Neural crest cell (in vitro differentiated cells): ENCODE data around the gene NR3C2. TPM values are rescaled to one million over a fixed set of nuclear protein-coding genes. Genes with fewer than 3 reads are reported as not detected.

Experiments used
- DNase-seq: peaks from one replicate; pipeline ENCODE4 v3.0.0; 2021; ENCODE audit warnings: low read depth, mixed read lengths, low spot score
- H3K27ac Mint-ChIP-seq: one replicate; pipeline ENCODE4 v1.8.0; 2021; ENCODE audit warnings: mild to moderate bottlenecking, mixed read lengths; ENCODE audit not compliant: unreplicated experiment
- H3K27me3 Mint-ChIP-seq: 2 replicates; pipeline ENCODE4 v1.8.0; 2021; ENCODE audit warnings: low read depth, mild to moderate bottlenecking, mixed read lengths
- H3K36me3 Mint-ChIP-seq: 2 replicates; pipeline ENCODE4 v1.8.0; 2021; ENCODE audit warnings: low read depth, mild to moderate bottlenecking, mixed read lengths
- H3K4me1 Mint-ChIP-seq: 2 replicates; pipeline ENCODE4 v1.8.0; 2021; ENCODE audit warnings: mixed read lengths
- H3K4me3 Mint-ChIP-seq: one replicate; pipeline ENCODE4 v1.8.0; 2021; ENCODE audit warnings: mild to moderate bottlenecking, mixed read lengths
- H3K9me3 Mint-ChIP-seq: 2 replicates; pipeline ENCODE4 v1.8.0; 2021; ENCODE audit warnings: mixed read lengths
- CTCF ChIP-seq: fragments of 200-600 bp; sonication (generic); conservative IDR thresholded peaks from 2 replicates; pipeline ENCODE4 v1.5.0; 2021; ENCODE audit warnings: antibody characterized with exemption, mild to moderate bottlenecking
- total RNA-seq: library from RNA; stranded (reverse); gene quantifications from 2 replicates; pipeline ENCODE4 v1.2.1, GENCODE V29; 2021

NR3C2 gene
- total RNA-seq, 1 donor from 2014 or later: 0.21 TPM

GRCh38 chr4:148344352-148344751 lies 97.9 kb downstream of the NR3C2 start:
- Mint-ChIP-seq H3K27ac (no peak overlapping the region), H3K4me1 (no peaks in the 10 kb centered on the region), H3K4me3 (no peak overlapping the region), H3K27me3 (no peaks in the 10 kb centered on the region), H3K36me3 (no peaks in the 10 kb centered on the region), H3K9me3 (no peaks in the 10 kb centered on the region)
- no peak for DNase-seq
- no peak for TF ChIP-seq CTCF

GRCh38 chr4:148341980-148342800 lies 100.0 kb downstream of the NR3C2 start:
- Mint-ChIP-seq H3K4me3 (no peak overlapping the region), H3K4me1 (no peaks in the 10 kb centered on the region), H3K27ac (no peak overlapping the region), H3K36me3 (no peaks in the 10 kb centered on the region), H3K9me3 (no peaks in the 10 kb centered on the region), H3K27me3 (no peaks in the 10 kb centered on the region)
- DNase-seq: no peak
- no peak for TF ChIP-seq CTCF

- no peak for TF ChIP-seq CTCF
- Mint-ChIP-seq H3K27me3 (no peaks in the 10 kb centered on the region), H3K36me3 (no peaks in the 10 kb centered on the region), H3K27ac (no peak overlapping the region), H3K4me3 (no peak overlapping the region), H3K9me3 (no peaks in the 10 kb centered on the region), H3K4me1 (no peaks in the 10 kb centered on the region)
- no peak for DNase-seq
Observed at GRCh38 chr4:148335133-148335532, 107.1 kb downstream of the NR3C2 start.

- Mint-ChIP-seq H3K4me1 (no peaks in the 10 kb centered on the region), H3K9me3 (no peaks in the 10 kb centered on the region), H3K27me3 (no peaks in the 10 kb centered on the region), H3K4me3 (no peak overlapping the region), H3K27ac (no peak overlapping the region), H3K36me3 (no peaks in the 10 kb centered on the region)
- TF ChIP-seq CTCF: no peak
- no peak for DNase-seq
Observed at GRCh38 chr4:148333265-148333664, 108.9 kb downstream of the NR3C2 start.

GRCh38 chr4:148332486-148332885 lies 109.7 kb downstream of the NR3C2 start:
- no peaks in the 10 kb centered on the region for H3K4me1 Mint-ChIP-seq
- H3K27me3 Mint-ChIP-seq: no peaks in the 10 kb centered on the region
- H3K27ac Mint-ChIP-seq: no peak overlapping the region
- DNase-seq: no peak
- no peak overlapping the region for H3K4me3 Mint-ChIP-seq
- no peak for TF ChIP-seq CTCF
- H3K36me3 Mint-ChIP-seq: no peaks in the 10 kb centered on the region
- no peaks in the 10 kb centered on the region for H3K9me3 Mint-ChIP-seq
